ENCODE measurements around the gene GDPD5. TPM values are rescaled to one million over a fixed set of nuclear protein-coding genes. Genes with fewer than 3 reads are reported as not detected.

GDPD5 gene
- total and polyA plus RNA-seq, 8 donors, result 0.58 to 57.6 (median 4.9) TPM

DNA sequence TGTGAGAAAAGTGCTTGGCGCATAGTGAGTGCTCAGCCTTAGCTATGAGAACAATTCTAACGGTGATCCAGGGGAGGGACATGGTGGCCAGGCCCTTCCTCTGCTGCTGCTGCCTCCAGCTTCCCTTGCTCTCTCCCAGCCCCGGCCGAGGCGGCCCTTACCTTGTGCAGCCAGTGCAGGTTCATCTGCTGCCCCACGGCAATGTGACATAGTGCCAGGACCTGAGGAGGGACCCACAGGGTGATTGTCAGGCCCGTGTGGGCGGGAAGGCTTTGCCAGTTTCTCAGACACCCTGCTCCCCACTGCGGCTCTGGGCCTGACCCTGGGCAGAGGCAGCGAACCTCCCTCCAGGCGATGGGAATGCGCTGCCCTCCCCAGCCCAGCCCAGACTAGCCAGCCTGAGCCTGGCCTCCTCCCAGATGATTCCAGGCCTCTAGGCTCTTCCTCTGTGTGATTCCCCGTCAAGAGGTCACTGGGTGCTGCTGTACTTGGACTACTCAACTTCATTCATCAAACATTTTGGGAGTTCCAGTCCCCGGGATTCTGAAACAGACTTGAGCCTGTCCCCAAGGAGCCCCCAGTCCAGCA is 69.1 kb downstream of the GDPD5 start:
- Histone ChIP-seq H3K4me3 (no peak overlapping the region), H3K27ac (no peak overlapping the region), H3K9me3 (no peaks in the 10 kb centered on the region), H3K27me3 (no peaks in the 10 kb centered on the region), H3K4me1 (peaks cover 0 to 13% (median 7%) of the 10 kb centered on the region in 4 donors), H3K36me3 (no peaks in the 10 kb centered on the region)
- 86 to 88% (median 86%) methylated on average over 10 to 14 of the region's 14 CpGs for WGBS, 5 donors
- TF ChIP-seq EP300 (IDR thresholded peaks at IDR 0.05) (no peak), POLR2A (IDR thresholded peaks at IDR 0.05) (no peak), POLR2AphosphoS5 (IDR thresholded peaks at IDR 0.05) (no peak)
- TF ChIP-seq, protein P1, sequence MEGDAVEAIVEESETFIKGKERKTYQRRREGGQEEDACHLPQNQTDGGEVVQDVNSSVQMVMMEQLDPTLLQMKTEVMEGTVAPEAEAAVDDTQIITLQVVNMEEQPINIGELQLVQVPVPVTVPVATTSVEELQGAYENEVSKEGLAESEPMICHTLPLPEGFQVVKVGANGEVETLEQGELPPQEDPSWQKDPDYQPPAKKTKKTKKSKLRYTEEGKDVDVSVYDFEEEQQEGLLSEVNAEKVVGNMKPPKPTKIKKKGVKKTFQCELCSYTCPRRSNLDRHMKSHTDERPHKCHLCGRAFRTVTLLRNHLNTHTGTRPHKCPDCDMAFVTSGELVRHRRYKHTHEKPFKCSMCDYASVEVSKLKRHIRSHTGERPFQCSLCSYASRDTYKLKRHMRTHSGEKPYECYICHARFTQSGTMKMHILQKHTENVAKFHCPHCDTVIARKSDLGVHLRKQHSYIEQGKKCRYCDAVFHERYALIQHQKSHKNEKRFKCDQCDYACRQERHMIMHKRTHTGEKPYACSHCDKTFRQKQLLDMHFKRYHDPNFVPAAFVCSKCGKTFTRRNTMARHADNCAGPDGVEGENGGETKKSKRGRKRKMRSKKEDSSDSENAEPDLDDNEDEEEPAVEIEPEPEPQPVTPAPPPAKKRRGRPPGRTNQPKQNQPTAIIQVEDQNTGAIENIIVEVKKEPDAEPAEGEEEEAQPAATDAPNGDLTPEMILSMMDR (IDR thresholded peaks at IDR 0.05), result no peak
- DNase-seq, result no peak
- intact Hi-C loops (cut with DNase I; ENCODE audit: low total_unique reads), result no loop called here

DNA sequence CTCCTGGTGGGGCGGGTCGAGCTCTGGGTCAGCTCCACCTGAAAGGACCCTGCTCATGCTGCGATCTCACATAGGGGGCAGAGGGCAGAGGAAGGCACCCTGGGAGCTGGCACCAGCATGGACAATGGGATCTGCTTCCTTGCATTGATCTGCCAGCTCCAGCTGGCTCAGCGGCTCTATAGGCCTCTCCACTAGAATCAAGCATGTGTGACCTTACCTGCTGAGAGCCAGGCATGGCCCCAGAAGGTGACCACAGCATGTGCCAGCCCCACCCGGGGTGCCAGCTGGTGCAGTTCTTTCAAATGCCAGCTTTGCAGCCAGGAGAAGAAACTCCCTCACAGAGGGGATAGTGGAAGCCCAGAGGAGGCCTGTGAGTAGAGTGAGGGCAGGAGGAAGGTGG is 70.8 kb downstream of the GDPD5 start:
- Histone ChIP-seq H3K27me3 (peaks cover 0 to 15% (median 0%) of the 10 kb centered on the region in 3 donors), H3K27ac (no peak overlapping the region), H3K9me3 (no peaks in the 10 kb centered on the region), H3K4me3 (no peak overlapping the region), H3K36me3 (no peaks in the 10 kb centered on the region), H3K4me1 (peaks cover 0 to 13% (median 7%) of the 10 kb centered on the region in 4 donors)
- WGBS, 5 donors, result 59 to 72% (median 67%) methylated on average over 3 to 5 of the region's 5 CpGs
- no peak for DNase-seq
- TF ChIP-seq EP300 (IDR thresholded peaks at IDR 0.05) (no peak), POLR2A (IDR thresholded peaks at IDR 0.05) (no peak), POLR2AphosphoS5 (IDR thresholded peaks at IDR 0.05) (no peak)
- TF ChIP-seq, protein P1 (IDR thresholded peaks at IDR 0.05), result no peak
- intact Hi-C loops (cut with DNase I; ENCODE audit: low total_unique reads), result no loop called here

DNA sequence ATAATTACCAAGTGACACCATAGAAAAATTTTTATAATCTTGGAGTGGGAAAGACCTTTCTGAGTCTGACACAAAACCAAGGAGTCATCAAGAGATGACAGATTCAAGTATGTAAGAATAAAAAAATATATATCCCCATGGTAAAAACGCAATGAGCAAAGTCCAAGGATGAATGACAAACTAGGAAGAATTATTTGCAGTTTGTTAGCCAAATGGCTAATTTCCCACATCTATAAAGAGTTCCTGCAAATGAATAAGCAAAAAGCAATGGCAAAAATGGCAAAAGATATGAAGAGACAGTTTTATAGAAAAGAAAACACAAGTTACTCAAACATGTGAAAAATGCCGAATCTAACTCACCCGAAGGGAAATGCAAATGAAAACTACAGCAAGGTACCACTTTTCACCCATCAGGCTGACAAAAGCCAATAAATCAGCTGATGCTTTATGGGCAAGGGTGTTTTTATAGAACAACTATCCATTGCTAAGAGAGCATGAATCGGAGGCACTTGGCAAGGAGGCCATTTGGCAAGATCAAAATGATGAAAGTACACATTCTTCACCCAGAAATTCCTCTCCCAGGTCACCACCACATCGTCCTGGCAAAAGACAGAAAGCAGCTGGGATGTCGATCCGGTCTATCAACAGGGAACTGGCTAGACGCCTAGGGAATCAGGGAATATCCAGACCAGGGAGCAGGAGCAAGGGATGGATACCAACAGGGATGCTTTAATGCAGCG is 71.7 kb downstream of the GDPD5 start:
- H3K27ac ChIP-seq, result no peak overlapping the region
- no peaks in the 10 kb centered on the region for H3K36me3 ChIP-seq
- intact Hi-C loops (cut with DNase I; ENCODE audit: low total_unique reads), result no loop called here
- no peak overlapping the region for H3K4me3 ChIP-seq
- H3K9me3 ChIP-seq, result no peaks in the 10 kb centered on the region
- peaks cover 0 to 13% (median 7%) of the 10 kb centered on the region in 4 donors for H3K4me1 ChIP-seq
- peaks cover 0 to 15% (median 0%) of the 10 kb centered on the region in 3 donors for H3K27me3 ChIP-seq
- no peak for TF ChIP-seq EP300 (IDR thresholded peaks at IDR 0.05)
- TF ChIP-seq, protein P1 (IDR thresholded peaks at IDR 0.05), result no peak
- no peak for TF ChIP-seq POLR2A (IDR thresholded peaks at IDR 0.05)
- TF ChIP-seq POLR2AphosphoS5 (IDR thresholded peaks at IDR 0.05), result no peak
- WGBS, 5 donors, result 69 to 74% (median 70%) methylated on average over 9 of the region's 9 CpGs
- no peak for DNase-seq

DNA sequence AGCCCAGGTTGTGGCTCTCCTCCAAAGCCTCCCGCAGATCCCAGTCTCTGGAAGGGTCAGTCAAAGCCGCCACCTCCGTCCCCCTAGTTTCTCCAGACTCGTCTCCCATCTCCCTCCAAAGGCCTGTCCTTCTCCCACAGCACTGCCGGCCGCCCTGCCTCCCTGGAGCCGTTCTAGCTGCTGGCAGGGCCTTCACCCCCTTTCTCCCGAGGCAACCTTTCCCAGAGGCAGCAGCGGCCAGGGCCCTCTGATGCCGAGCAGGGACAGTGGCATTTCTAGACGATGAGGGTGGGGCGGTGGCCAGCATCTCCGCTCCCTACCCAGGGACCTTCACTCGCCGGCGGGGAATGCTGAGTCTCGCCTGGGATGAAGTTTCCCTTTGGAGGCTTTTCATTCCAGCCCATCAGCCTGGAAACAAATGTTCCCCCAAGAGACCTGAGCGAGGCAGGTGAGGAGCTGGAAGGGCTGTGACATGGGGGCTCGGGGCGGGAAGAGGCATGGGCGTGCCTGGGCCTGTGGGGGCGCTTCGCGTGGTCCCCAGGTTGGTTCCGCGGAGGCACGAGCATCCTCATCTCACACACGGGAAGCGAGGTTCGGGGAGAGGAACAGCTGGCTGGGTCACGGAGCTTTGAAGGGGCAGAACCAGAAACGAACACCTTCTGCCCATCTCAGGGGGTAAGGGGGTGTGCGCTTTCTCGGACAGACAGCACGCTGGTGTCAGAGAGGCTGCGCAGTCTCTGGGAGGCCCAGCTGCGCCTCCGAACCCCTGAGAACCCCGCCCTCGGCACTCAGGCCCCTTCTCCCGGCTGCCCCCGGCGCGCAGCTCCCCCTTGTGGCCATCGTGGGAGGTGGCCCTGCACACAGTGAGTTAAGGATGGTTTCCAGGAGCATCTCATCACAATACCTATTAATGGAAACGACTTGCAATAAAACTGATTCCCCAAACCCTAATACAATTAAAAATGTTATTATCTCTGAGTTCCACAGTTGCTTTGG is 74.6 kb downstream of the GDPD5 start:
- no peak for DNase-seq
- WGBS, 5 donors, result 69 to 78% (median 75%) methylated on average over 32 to 46 of the region's 46 CpGs
- intact Hi-C loops (cut with DNase I; ENCODE audit: low total_unique reads), result no loop called here

More for the DNA sequence above, 74.6 kb downstream of the GDPD5 start:
- peaks cover 0 to 13% (median 7%) of the 10 kb centered on the region in 4 donors for H3K4me1 ChIP-seq
- TF ChIP-seq, protein P1 (IDR thresholded peaks at IDR 0.05), result peak in 2 of 7 experiments; percentile 27 to 40
- TF ChIP-seq POLR2A (IDR thresholded peaks at IDR 0.05), result no peak
- H3K27me3 ChIP-seq, result peaks cover 0 to 15% (median 0%) of the 10 kb centered on the region in 3 donors
- H3K27ac ChIP-seq, result no peak overlapping the region
- no peaks in the 10 kb centered on the region for H3K9me3 ChIP-seq
- no peak overlapping the region for H3K4me3 ChIP-seq
- no peaks in the 10 kb centered on the region for H3K36me3 ChIP-seq

All from stomach (tissue), 9 donors.